H1 (cell line): ENCODE data around the gene P2RX1. TPM values are rescaled to one million over a fixed set of nuclear protein-coding genes. Genes with fewer than 3 reads are reported as not detected.

Experiments
- CTCF ChIA-PET: fragments of 300-600 bp; sonication (Branson Sonifier 250); formaldehyde crosslinking; loops from one replicate; lab custom pipeline; 2021; ENCODE audit not compliant: partially characterized antibody; lab: Charles Lee
- POLR2A ChIA-PET: fragments of 300-600 bp; sonication (Branson Sonifier 250); formaldehyde crosslinking; loops from one replicate; lab custom pipeline; 2021; ENCODE audit warnings: inconsistent platforms; ENCODE audit not compliant: partially characterized antibody; lab: Charles Lee
- DNase-seq, 2 experiments: peaks; one replicate each; pipeline versions ENCODE4 v3.0.0 to v3.0.0-alpha.2; 2010 to 2022; ENCODE audit warnings: low spot score in 2 of 2, low read depth in 1 of 2, mixed read lengths in 1 of 2
- FAIRE-seq: peaks from 2 replicates; lab custom pipeline; 2011; peaks lifted over from hg19 to GRCh38; lab: Jason Lieb, UNC
- H2AFZ ChIP-seq: 2 replicates; pipeline ENCODE4 v1.8.1; 2012; ENCODE audit warnings: low read length, inconsistent platforms
- H2AK5ac ChIP-seq: 2 replicates; pipeline ENCODE4 v1.6.1; 2013; ENCODE audit warnings: low read depth, low read length
- H2BK120ac ChIP-seq: replicated peaks from 2 replicates; pipeline ENCODE3; 2013; ENCODE audit warnings: low read depth, low read length, inconsistent platforms
- H2BK12ac ChIP-seq: 2 replicates; pipeline ENCODE4 v1.6.1; 2013; ENCODE audit warnings: low read depth, low read length
- H2BK15ac ChIP-seq: 2 replicates; pipeline ENCODE4 v1.6.1; 2013; ENCODE audit warnings: low read length
- H2BK20ac ChIP-seq: 2 replicates; pipeline ENCODE4 v1.6.1; 2013; ENCODE audit warnings: low read length
- H2BK5ac ChIP-seq: 2 replicates; pipeline ENCODE4 v1.6.1; 2013; ENCODE audit warnings: low read depth, low read length
- H3K14ac ChIP-seq: 2 replicates; pipeline ENCODE4 v1.6.1; 2013; ENCODE audit warnings: inconsistent platforms; ENCODE audit not compliant: insufficient read length
- H3K18ac ChIP-seq: 2 replicates; pipeline ENCODE4 v1.6.1; 2013; ENCODE audit warnings: low read length; ENCODE audit errors: extremely low read depth
- H3K23ac ChIP-seq: 2 replicates; pipeline ENCODE4 v1.6.1; 2013; ENCODE audit warnings: inconsistent platforms; ENCODE audit not compliant: insufficient read length
- H3K23me2 ChIP-seq: 2 replicates; pipeline ENCODE4 v1.6.1; 2013; ENCODE audit warnings: low read depth, low read length
- H3K27ac ChIP-seq: 2 replicates; pipeline ENCODE4 v1.6.1; 2011; ENCODE audit warnings: low read depth, low read length, inconsistent platforms
- H3K27me3 ChIP-seq, 4 experiments: replicated peaks in 1 of 4; 1 replicate in 1 of 4; 2 replicates in 3 of 4; pipeline versions ENCODE4 v1.6.1 to v1.8.1; 2011 to 2013; ENCODE audit warnings: low read length in 3 of 4, mild to moderate bottlenecking in 3 of 4, inconsistent platforms in 2 of 4, mixed read lengths in 2 of 4, moderate library complexity in 1 of 4; ENCODE audit not compliant: control insufficient read depth in 3 of 4, insufficient read depth in 3 of 4; ENCODE audit errors: extremely low read depth in 1 of 4
- H3K36me3 ChIP-seq, 4 experiments: 2 replicates each; pipeline versions ENCODE4 v1.6.1 to v1.8.1; 2011 to 2013; ENCODE audit warnings: mild to moderate bottlenecking in 4 of 4, low read length in 3 of 4, moderate library complexity in 2 of 4, control low read depth in 1 of 4, inconsistent platforms in 1 of 4; ENCODE audit not compliant: insufficient read depth in 4 of 4, control insufficient read depth in 2 of 4
- H3K4ac ChIP-seq: replicated peaks from 2 replicates; pipeline ENCODE3; 2013; ENCODE audit warnings: low read length, low read depth, mixed read lengths, inconsistent platforms; ENCODE audit not compliant: insufficient read length
- H3K4me1 ChIP-seq, 4 experiments: replicated peaks in 1 of 4; 1 replicate in 1 of 4; 2 replicates in 3 of 4; pipeline versions ENCODE4 v1.6.1 to v1.8.1; 2011 to 2013; ENCODE audit warnings: low read length in 3 of 4, inconsistent platforms in 2 of 4, mixed read lengths in 1 of 4; ENCODE audit not compliant: insufficient read depth in 4 of 4, control insufficient read depth in 3 of 4
- H3K4me2 ChIP-seq, 2 experiments: 2 replicates each; pipeline versions ENCODE4 v1.6.1 to v1.8.1; 2011 to 2013; ENCODE audit warnings: low read depth in 2 of 2, low read length in 2 of 2, control low read depth in 1 of 2, inconsistent platforms in 1 of 2, mild to moderate bottlenecking in 1 of 2; ENCODE audit not compliant: insufficient read depth in 1 of 2
- H3K4me3 ChIP-seq, 4 experiments: fragments of 200-600, 300-600 bp in 1 of 4; sonication (generic), shearing (Covaris generic), sonication (Bioruptor Twin) in 1 of 4; 2 replicates each; pipeline versions ENCODE4 v1.5.1 to v1.8.1; 2011 to 2016; ENCODE audit warnings: low read length in 4 of 4, low read depth in 3 of 4, control low read depth in 2 of 4, inconsistent platforms in 2 of 4, mild to moderate bottlenecking in 2 of 4, mixed read lengths in 1 of 4, moderate library complexity in 1 of 4; ENCODE audit not compliant: insufficient read depth in 2 of 4; ENCODE audit errors: extremely low read depth in 1 of 4
- H3K56ac ChIP-seq: replicated peaks from 2 replicates; pipeline ENCODE3; 2013; ENCODE audit warnings: low read depth, mild to moderate bottlenecking, mixed read lengths, low read length, inconsistent platforms; ENCODE audit not compliant: insufficient read length
- H3K79me1 ChIP-seq: 2 replicates; pipeline ENCODE4 v1.6.1; 2013; ENCODE audit warnings: low read depth, low read length, control low read depth
- H3K79me2 ChIP-seq, 2 experiments: 2 replicates each; pipeline versions ENCODE4 v1.6.1 to v1.8.1; 2012 to 2013; ENCODE audit warnings: low read length in 2 of 2, mild to moderate bottlenecking in 2 of 2, inconsistent platforms in 1 of 2; ENCODE audit not compliant: insufficient read depth in 2 of 2, control insufficient read depth in 1 of 2
- H3K9ac ChIP-seq, 4 experiments: replicated peaks in 1 of 4; 1 replicate in 1 of 4; 2 replicates in 3 of 4; pipeline versions ENCODE4 v1.6.1 to v1.8.1; 2011 to 2013; ENCODE audit warnings: low read depth in 3 of 4, low read length in 3 of 4, control low read depth in 2 of 4, mild to moderate bottlenecking in 2 of 4, moderate library complexity in 2 of 4, inconsistent platforms in 1 of 4; ENCODE audit errors: extremely low read depth in 1 of 4
- H3K9me3 ChIP-seq, 2 experiments: 2 replicates each; pipeline versions ENCODE4 v1.6.1 to v1.8.1; 2012 to 2013; ENCODE audit warnings: mild to moderate bottlenecking in 2 of 2, moderate library complexity in 2 of 2, control low read depth in 1 of 2, inconsistent platforms in 1 of 2, low read depth in 1 of 2, low read length in 1 of 2, mixed read lengths in 1 of 2; ENCODE audit not compliant: insufficient read depth in 2 of 2
- H4K20me1 ChIP-seq, 2 experiments: replicated peaks in 1 of 2; 2 replicates each; pipeline versions ENCODE3 to v1.8.1; 2011 to 2013; ENCODE audit warnings: inconsistent platforms in 2 of 2, low read length in 2 of 2, mild to moderate bottlenecking in 1 of 2; ENCODE audit not compliant: insufficient read depth in 2 of 2, control insufficient read depth in 1 of 2
- H4K5ac ChIP-seq: 2 replicates; pipeline ENCODE4 v1.6.1; 2013; ENCODE audit warnings: low read length, low read depth, mixed read lengths, inconsistent platforms; ENCODE audit not compliant: insufficient read length
- H4K8ac ChIP-seq: 2 replicates; pipeline ENCODE4 v1.8.0; 2013; ENCODE audit warnings: mild to moderate bottlenecking, moderate library complexity, low read length, inconsistent platforms; ENCODE audit not compliant: insufficient read depth; ENCODE audit errors: extremely low read depth
- H4K91ac ChIP-seq: replicated peaks from 2 replicates; pipeline ENCODE3; 2013; ENCODE audit warnings: low read length, mixed read lengths, inconsistent platforms; ENCODE audit not compliant: insufficient read length
- ATF2 ChIP-seq: IDR thresholded peaks from 2 replicates; pipeline ENCODE4 v1.6.1; 2012; ENCODE audit warnings: low read length, inconsistent platforms
- CHD2 ChIP-seq: IDR thresholded peaks from 2 replicates; pipeline ENCODE4 v1.6.1; 2012; ENCODE audit warnings: low read length, improper control_type of control experiment
- GTF2F1 ChIP-seq: IDR thresholded peaks from 2 replicates; pipeline ENCODE4 v1.6.1; 2012; ENCODE audit warnings: low read depth, low read length, improper control_type of control experiment, borderline replicate concordance
- NANOG ChIP-seq: IDR thresholded peaks from 2 replicates; pipeline ENCODE4 v1.6.1; 2011; ENCODE audit warnings: low read length, low read depth, mild to moderate bottlenecking, inconsistent platforms; ENCODE audit not compliant: insufficient read depth, poor library complexity, severe bottlenecking
- TAF7 ChIP-seq: optimal IDR thresholded peaks from 2 replicates; pipeline ENCODE3; 2011; ENCODE audit warnings: low read depth, mild to moderate bottlenecking, inconsistent platforms, low read length, moderate library complexity, borderline replicate concordance
- TCF12 ChIP-seq: IDR thresholded peaks from 2 replicates; pipeline ENCODE4 v1.6.1; 2011; ENCODE audit warnings: low read depth, mild to moderate bottlenecking, low read length
- WGBS, 2 experiments: shearing (Covaris generic) in 1 of 2; methylation state at CpG; one replicate each; pipeline versions ENCODE4 v1.1.6 to v1.1.7; 2013 to 2015; ENCODE audit warnings: low lambda C conversion rate in 2 of 2, mixed read lengths in 2 of 2, inconsistent platforms in 1 of 2, low coverage in 1 of 2, missing lambda C conversion rate in 1 of 2; ENCODE audit not compliant: insufficient replicate concordance in 2 of 2, insufficient coverage in 1 of 2, insufficient read length in 1 of 2; ENCODE audit errors: extremely low coverage in 1 of 2, missing lambda C conversion rate in 1 of 2; 5-methylcytosine and 5-hydroxymethylcytosine counted together
- polyA plus RNA-seq, 7 experiments: library from polyadenylated mRNA; depleted of rRNA in 3 of 7; stranded (reverse) in 5 of 7; unstranded in 2 of 7; fragments of >200 nt in 5 of 7; fragments of 200-250 nt in 2 of 7; gene quantifications; 1 replicate in 5 of 7; 2 replicates in 1 of 7; 4 replicates in 1 of 7; pipeline versions ENCODE4 v1.2.1 to v1.2.3, GENCODE V29; 2011 to 2013; ENCODE audit warnings: missing spikeins in 2 of 7, mixed read lengths in 2 of 7
- total RNA-seq: library from RNA; stranded (reverse); fragmentation: NEBNext Ultra II Directional; extraction: Animal tissue kit (Norgen Biotek cat#: 25700); gene quantifications from 2 replicates; pipeline ENCODE4 v1.2.1, GENCODE V29; 2021
- TF ChIP-seq, protein P1 (sequence below): IDR thresholded peaks from 2 replicates; pipeline ENCODE4 v1.6.1; 2011; ENCODE audit warnings: low read length, improper control_type of control experiment

P2RX1 gene
- total and polyA plus RNA-seq, 2 of the 8 experiments (the other 6 are each of a cell fraction or from before 2014, with no cell fraction given), result 0.45 to 1.1 TPM

DNA sequence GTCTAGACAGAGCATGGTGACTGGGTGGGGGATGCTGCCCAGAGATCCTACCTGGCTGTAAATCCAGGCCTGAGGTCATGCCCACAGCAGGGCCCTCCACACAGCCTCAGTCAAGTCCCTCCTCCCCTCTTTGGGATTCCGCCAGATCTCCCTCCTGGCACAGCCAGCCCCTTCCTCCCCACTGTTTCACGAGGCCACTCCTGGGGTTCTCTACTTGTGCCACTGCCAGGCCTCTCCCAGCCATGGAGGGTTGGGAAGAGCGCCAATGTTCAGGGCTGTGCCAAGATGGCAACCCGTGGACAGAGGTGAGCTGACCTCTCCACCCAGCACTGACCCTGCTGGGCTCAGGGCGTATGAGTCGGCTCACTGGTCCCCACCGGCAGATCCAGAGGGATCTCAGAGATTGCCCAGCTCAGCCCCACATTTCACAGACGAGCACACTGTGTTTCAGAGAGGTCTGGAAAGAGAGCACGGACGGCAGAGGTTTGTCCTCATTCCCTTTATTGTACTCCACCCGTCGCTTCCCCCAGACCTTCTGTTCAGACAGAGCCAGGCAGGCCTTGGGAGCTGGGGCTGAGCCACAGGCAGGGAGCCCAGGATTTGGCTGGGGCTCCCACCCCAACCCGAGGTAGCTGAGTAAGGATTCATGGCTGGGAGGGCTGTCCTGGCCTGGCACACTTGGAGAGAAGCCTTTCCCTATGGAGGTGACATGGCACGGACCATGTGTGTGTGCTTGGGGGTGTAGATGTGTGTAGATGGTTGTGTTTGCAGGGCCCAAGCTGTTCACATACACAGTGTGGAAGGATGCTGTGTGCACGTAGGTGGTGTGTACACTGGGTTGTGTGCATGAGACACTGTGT is 19.9 kb downstream of the P2RX1 start:
- CTCF ChIA-PET, result interaction anchor here (0.5 to 13.2 kb wide), 6 partner anchors 8 to 178 kb away, joined by 3 to 131 read pairs (median 10); no protein-coding TSS in a partner anchor
- no peak overlapping the region for H2AFZ ChIP-seq
- no peak for FAIRE-seq
- TF ChIP-seq TCF12 (no peak), ATF2 (no peak), NANOG (no peak), GTF2F1 (no peak), TAF7 (no peak), CHD2 (no peak)
- TF ChIP-seq, protein P1, sequence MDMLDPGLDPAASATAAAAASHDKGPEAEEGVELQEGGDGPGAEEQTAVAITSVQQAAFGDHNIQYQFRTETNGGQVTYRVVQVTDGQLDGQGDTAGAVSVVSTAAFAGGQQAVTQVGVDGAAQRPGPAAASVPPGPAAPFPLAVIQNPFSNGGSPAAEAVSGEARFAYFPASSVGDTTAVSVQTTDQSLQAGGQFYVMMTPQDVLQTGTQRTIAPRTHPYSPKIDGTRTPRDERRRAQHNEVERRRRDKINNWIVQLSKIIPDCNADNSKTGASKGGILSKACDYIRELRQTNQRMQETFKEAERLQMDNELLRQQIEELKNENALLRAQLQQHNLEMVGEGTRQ, result no peak

More for the DNA sequence above, 19.9 kb downstream of the P2RX1 start:
- Histone ChIP-seq H3K4me3 (no peak overlapping the region), H3K56ac (no peak overlapping the region), H3K18ac (no peak overlapping the region; the same call in 1 of the 2 replicates), H3K27ac (no peak overlapping the region), H2BK12ac (peak overlapping the region; percentile 70), H4K5ac (no peak overlapping the region), H3K9ac (no peak overlapping the region), H3K9me3 (no peaks in the 10 kb centered on the region), H2BK120ac (no peak overlapping the region), H3K4me2 (no peak overlapping the region; a peak in 1 of 4 replicates), H3K23me2 (peaks cover 15% of the 10 kb centered on the region; the same call in 1 of the 2 replicates), H2AK5ac (peak overlapping the region; percentile 82; the same call in 1 of the 2 replicates), H4K20me1 (peaks cover 0 to 4% of the 10 kb centered on the region in 2 experiments), H2BK15ac (peak overlapping the region; percentile 46; the same call in 1 of the 2 replicates), H2BK5ac (0 out of 2 replicates have a peak overlapping the region, but pooled peaks have one; percentile 18), H4K91ac (peak overlapping the region; percentile 19), H3K4ac (no peak overlapping the region), H3K36me3 (no peaks in the 10 kb centered on the region), H3K79me2 (no peaks in the 10 kb centered on the region), H3K23ac (no peak overlapping the region), H3K79me1 (no peaks in the 10 kb centered on the region), H3K27me3 (peaks cover 0 to 6% (median 1%) of the 10 kb centered on the region in 4 experiments; a peak in 3 of 7 replicates), H2BK20ac (0 out of 2 replicates have a peak overlapping the region, but pooled peaks have one; percentile 48), H3K4me1 (peaks cover 5 to 16% (median 14%) of the 10 kb centered on the region in 4 experiments), H4K8ac (0 out of 2 replicates have a peak overlapping the region, but pooled peaks have one; percentile 1), H3K14ac (no peak overlapping the region)
- no peak for DNase-seq
- WGBS, 2 experiments, result 87% methylated on average over 15 of the region's 15 CpGs; no CpG with 5 or more reads in 1 of the 2 experiments
- POLR2A ChIA-PET, result interaction anchor here (1.2 kb wide), 1 partner anchor 247 kb away, joined by 3 read pairs; no protein-coding TSS in a partner anchor
